Cardiac atrium fibroblast (primary cell): ENCODE measurements around the gene UGT1A10. TPM values are rescaled to one million over a fixed set of nuclear protein-coding genes. Genes with fewer than 3 reads are reported as not detected.

Source experiments
- total RNA-seq: library from RNA; depleted of rRNA; stranded (reverse); fragments of >200 nt; gene quantifications from 2 replicates; pipeline ENCODE4 v1.2.3, GENCODE V29; 2015

Gene UGT1A10
- total RNA-seq: not detected in 2 replicates

GRCh38 chr2:233636306-233636705 is at the start of gene UGT1A10:
TSS of gene UGT1A10 (plus strand) at chr2:233636448. CDS start at chr2:233636523, 75 bp downstream.

GRCh38 chr2:233617476-233617875 is 18.8 kb upstream of the UGT1A10 start, which contains the start of gene UGT1A8:
TSS of gene UGT1A8 (plus strand) at chr2:233617633. CDS start at chr2:233617708, 75 bp downstream.

GRCh38 chr2:233671290-233672161 is 35.3 kb downstream of the UGT1A10 start, which contains the start of gene UGT1A9:
TSS of gene UGT1A9 (plus strand) at chr2:233671898. CDS start at chr2:233671935, 37 bp downstream.

GRCh38 chr2:233681521-233682099 is 45.4 kb downstream of the UGT1A10 start, which contains the start of gene UGT1A7:
TSS of gene UGT1A7 (plus strand) at chr2:233681901. CDS start at chr2:233681938, 37 bp downstream.

GRCh38 chr2:233692648-233693047 is 56.4 kb downstream of the UGT1A10 start, which contains the start of gene UGT1A6:
TSS of gene UGT1A6 (plus strand) at chr2:233692890. CDS start at chr2:233693005, 115 bp downstream.

GRCh38 chr2:233712611-233713261 is 76.5 kb downstream of the UGT1A10 start, which contains the start of gene UGT1A5:
TSS of gene UGT1A5 (plus strand) at chr2:233712907. CDS start at chr2:233712992, 85 bp downstream.

GRCh38 chr2:233718552-233718951 is 82.3 kb downstream of the UGT1A10 start, which contains the start of gene UGT1A4:
TSS of gene UGT1A4 (plus strand) at chr2:233718736. CDS start at chr2:233718821, 85 bp downstream.

GRCh38 chr2:233728723-233729301 is 92.6 kb downstream of the UGT1A10 start, which contains the start of gene UGT1A3:
TSS of gene UGT1A3 (plus strand) at chr2:233729042. CDS start at chr2:233729127, 85 bp downstream.

GRCh38 chr2:233760043-233760442 is 123.8 kb downstream of the UGT1A10 start, which contains the start of gene UGT1A1:
TSS of gene UGT1A1 (plus strand) at chr2:233760270. CDS start at chr2:233760288, 18 bp downstream.

GRCh38 chr2:233778030-233778429 is 141.8 kb downstream of the UGT1A10 start, which contains the start of gene MROH2A:
TSS of gene MROH2A (plus strand) at chr2:233778330. CDS start at chr2:233779359, 1,029 bp downstream.

Other genes starting within 250 kb of the UGT1A10 start
- gene USP40, start 69.7 kb upstream of the UGT1A10 start, total RNA-seq: 17.5 and 24.9 TPM in 2 replicates
- gene UGT1A8, start 18.8 kb upstream of the UGT1A10 start, total RNA-seq: not detected in 2 replicates
- not detected in 2 replicates for gene UGT1A9, start 35.5 kb downstream of the UGT1A10 start, total RNA-seq
- not detected in 2 replicates for gene UGT1A7, start 45.5 kb downstream of the UGT1A10 start, total RNA-seq
- not detected in 2 replicates for gene UGT1A6, start 56.4 kb downstream of the UGT1A10 start, total RNA-seq
- not detected in 2 replicates for gene UGT1A5, start 76.5 kb downstream of the UGT1A10 start, total RNA-seq
- gene UGT1A4, start 82.3 kb downstream of the UGT1A10 start, total RNA-seq: not detected in 2 replicates
- not detected in 2 replicates for gene UGT1A3, start 92.6 kb downstream of the UGT1A10 start, total RNA-seq
- not detected in 2 replicates for gene UGT1A1, start 123.8 kb downstream of the UGT1A10 start, total RNA-seq
- gene MROH2A, start 141.9 kb downstream of the UGT1A10 start, total RNA-seq: not detected in 2 replicates
- gene HJURP, start 218.1 kb downstream of the UGT1A10 start, total RNA-seq: 6.3 and 21.2 TPM in 2 replicates